HG03558 (cell line): ENCODE data around the gene MRFAP1L1.
"Not testable (repeated sequence)": the region's sequence is repeated elsewhere in the genome, so short reads cannot be mapped to it uniquely, and the experiment has no call there.

ENCODE experiments used
- ATAC-seq: cut with Tn5 transposase; IDR thresholded peaks from one replicate; pipeline ENCODE4 v1.9.1; 2021; ENCODE audit warnings: moderate number of reproducible peaks; ENCODE audit not compliant: unreplicated experiment; ENCODE audit errors: extremely low read depth

MRFAP1L1 gene

DNA sequence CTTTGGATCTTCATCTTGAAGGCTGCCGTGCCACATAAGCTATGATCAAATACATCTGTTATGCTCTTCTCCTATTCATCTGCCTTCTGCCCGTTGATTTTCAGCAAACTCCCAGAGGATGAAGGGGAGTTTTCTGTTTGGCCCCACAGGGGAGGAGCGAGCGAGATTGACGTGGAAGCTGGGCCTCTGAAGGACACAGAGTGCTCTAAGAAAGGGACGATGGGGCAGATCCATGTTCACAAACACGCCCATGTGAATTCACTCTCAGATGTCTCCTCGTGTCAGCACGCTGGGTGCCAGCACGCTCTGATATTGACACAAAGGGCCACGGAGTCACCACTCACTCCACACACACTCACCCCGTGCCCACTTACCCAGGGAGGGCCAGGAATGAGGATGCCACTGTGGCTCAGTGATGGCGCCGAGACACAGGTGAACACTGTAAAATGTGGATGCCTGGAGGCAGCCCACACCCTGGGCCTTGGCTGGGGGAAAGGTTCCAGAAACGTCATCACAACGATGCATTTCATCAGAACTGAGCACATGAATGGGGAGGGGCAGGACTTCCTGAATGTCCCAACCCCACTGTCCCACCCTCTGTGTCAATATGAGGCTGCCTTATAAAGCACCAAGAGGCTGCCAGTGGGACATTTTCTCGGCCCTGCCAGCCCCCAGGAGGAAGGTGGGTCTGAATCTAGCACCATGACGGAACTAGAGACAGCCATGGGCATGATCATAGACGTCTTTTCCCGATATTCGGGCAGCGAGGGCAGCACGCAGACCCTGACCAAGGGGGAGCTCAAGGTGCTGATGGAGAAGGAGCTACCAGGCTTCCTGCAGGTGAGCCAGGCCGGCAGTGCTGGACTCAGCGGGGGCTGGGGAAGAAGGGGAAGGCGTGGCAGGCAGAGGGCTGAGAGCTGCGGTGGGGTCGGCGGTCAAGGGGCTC is 16.2 kb downstream of the MRFAP1L1 start, which contains the start of gene S100P:
Gene S100P, plus strand, starts transcription at position 648 of the 946 bp plus-strand sequence. Its CDS starts 55 bp downstream, at position 703.
- no peak for ATAC-seq

- ATAC-seq: no peak
Measured at GRCh38 chr4:6692806-6693205, 16.9 kb downstream of the MRFAP1L1 start.

DNA sequence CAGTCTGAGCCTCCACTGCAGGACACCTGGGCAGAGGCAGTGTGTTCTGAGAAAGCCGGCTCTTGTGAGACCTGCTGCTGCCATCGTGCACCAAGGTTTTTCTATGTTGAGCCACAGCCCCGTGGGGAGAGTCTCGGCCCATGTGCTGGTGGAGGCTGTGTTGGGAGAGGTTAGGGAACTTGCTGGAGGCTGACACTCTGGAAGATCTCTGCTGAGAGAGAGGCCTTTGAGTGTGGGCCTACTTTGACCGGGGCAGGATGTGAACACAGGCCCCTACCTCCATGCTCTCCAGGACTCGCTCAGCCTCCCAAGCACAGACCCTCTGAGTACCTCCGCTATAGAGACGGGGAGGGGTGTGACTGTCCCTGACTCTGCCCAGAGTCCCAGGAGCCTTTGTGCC is 17.3 kb downstream of the MRFAP1L1 start:
- no peak for ATAC-seq

DNA sequence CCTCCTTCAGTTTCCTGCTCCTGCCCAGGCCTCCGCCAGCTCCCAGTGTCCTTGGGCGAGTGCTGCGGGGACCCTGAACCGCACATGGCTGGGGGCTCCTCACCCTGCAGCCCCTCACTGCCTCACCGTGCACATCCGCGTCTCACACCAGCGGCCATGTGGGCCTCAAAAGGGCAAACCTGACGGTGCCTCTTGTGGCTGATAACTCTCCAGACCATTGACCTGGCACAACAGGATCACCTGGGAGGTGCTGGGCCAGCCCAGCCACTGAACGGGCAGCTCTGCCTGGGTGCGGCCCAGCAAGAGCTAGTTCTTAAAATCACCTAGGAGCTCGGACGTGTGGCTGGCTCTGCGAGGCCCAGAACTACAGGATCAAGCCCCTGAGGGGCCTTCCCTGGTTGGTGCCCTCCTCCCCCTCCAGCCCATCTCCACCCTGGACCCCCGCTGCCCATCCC is 20.1 kb downstream of the MRFAP1L1 start:
- ATAC-seq: no peak

- no peak for ATAC-seq
Measured at GRCh38 chr4:6688879-6689505, 20.7 kb downstream of the MRFAP1L1 start.

DNA sequence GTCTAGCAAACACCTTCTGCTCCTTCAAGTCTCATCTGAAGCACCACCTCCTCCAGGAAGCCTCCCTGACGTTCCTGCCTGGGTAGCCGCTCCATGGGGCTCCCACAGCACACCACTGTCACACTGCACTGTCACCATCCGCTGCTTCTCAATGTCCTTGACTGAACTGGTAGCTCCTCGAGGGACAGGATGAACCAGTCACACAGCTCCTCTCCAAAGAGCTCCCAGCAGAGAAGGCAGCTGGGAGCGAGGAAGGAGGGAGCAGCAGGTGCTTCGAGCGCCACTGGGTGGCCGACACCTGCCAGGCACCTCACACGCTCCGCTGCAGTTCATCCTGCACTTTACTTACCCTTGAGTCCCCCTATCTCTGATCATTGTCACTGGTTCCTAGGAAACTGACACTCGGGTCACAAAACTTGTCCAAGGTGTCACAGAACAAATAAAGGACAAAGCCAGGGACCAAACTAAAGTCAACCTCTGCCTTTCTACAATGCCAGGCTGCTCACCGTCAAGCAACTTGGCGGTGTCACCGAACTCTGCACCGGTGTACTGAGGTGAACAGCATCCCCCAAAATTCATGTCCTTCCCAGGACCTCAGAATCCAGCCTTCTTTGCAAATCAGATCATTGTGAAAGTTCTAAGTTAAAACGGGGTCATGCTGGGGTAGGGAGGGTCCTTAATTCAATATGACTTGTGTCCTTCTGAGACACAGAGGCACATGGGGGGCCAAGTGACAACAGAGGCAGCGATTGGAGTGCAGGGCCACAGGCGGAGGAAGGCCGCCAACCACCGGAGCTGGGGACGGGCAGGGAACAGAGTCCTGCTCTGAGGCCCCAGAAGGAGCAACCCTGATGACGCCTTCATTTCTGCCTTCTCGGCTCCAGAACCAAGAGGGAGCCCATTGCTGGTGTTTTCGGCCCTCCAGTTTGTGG is 21.5 kb downstream of the MRFAP1L1 start:
- no peak for ATAC-seq

DNA sequence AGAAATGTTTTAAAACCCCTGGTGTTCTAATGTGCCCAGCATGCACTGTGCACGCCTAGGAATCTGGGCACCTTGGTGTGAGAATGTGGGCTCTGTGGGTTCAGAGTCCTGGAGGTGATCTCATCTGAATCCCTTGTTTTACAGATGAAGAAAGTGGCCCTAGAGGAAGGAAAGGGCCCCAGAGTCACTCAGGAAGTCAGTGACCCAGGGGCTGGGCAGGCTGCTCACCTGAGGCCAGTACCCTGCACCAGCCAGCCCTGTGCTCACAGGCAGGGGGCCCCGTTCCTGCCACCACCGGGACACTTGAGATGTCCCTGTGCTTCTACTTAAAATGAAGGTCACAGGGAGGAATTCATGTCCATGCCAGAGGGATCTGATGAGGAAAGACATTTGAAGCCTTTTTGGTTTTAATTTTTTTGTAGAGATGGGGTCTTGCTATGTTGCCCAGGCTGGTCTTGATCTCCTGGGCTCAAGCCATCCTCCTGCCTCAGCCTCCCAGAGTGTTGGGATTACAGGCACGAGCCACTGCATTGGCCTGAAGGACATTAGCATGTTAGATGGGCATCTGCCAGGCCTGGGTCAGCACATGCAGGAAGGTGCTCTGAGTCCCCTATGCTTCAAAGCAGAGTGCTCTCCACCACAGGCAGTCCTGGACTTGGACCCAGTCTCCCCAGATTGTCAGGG is 23.4 kb downstream of the MRFAP1L1 start:
- ATAC-seq: no peak

DNA sequence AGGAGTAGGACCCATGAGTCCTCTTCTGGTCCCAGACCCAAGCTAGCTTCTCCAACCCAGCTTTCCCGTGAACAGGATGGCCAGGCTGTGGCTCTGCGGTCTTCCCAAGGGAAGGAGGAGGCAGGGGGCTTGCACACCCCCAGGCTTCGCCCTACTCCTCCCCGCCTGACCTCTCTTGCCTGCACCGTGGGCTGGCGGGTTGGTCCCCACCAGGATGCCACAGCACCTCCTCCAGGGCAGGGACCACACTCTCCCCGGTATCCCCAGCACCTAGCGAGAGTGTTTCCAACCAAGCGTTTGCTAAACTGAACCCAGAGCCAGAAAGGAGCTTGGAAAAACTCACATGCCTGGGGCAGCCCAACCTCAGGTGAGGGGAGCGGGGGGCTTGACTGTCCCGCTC is 25.0 kb downstream of the MRFAP1L1 start:
- no peak for ATAC-seq

- no peak for ATAC-seq
Measured at GRCh38 chr4:6682862-6683590, 26.6 kb downstream of the MRFAP1L1 start.

DNA sequence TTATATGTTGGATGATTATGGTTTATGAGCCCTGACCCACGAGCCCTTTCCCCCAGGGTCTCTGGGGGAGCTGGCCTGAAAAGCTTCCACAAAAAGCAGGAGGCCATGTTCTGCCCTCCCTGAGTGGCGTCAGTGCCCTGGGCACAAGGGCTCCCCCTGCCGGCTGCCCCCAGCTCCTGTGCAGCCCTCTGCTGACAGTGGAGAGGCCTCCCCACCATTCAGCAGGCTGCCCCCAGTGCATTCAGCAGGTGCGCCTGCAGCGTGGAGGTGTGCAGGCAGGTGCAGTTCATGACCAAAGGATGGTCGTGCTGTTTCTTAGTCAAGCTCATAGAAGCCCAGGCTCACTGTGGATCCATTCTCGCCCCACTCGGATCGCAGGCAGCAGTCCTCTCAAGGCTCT is 28.5 kb downstream of the MRFAP1L1 start:
- ATAC-seq: no peak

- no peak for ATAC-seq
Measured at GRCh38 chr4:6680372-6681034, 29.2 kb downstream of the MRFAP1L1 start.

GRCh38 chr4:6676722-6677558 is 32.7 kb downstream of the MRFAP1L1 start:
- no peak for ATAC-seq

GRCh38 chr4:6674500-6675149 is 35.0 kb downstream of the MRFAP1L1 start:
- peak; percentile 28 for ATAC-seq

GRCh38 chr4:6673660-6674499 is 35.8 kb downstream of the MRFAP1L1 start:
- ATAC-seq: peak; percentile 48

DNA sequence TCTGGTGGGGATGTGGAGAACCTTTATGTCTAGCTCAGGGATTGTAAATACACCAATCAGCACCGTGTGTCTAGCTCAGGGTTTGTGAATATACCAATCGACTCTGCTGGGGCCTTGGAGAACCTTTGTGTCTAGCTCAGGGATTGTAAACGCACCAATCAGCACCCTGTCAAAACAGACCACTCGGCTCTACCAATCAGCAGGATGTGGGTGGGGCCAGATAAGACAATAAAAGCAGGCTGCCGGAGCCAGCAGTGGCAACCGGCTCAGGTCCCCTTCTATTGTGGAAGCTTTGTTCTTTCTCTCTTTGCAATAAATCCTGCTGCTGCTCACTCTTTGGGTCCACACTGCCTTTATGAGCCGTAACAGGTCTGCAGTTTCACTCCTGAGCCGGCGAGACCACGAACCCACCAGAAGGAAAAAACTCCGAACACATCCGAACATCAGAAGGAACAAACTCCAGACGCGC is 36.4 kb downstream of the MRFAP1L1 start:
- ATAC-seq: not testable (repeated sequence)

DNA sequence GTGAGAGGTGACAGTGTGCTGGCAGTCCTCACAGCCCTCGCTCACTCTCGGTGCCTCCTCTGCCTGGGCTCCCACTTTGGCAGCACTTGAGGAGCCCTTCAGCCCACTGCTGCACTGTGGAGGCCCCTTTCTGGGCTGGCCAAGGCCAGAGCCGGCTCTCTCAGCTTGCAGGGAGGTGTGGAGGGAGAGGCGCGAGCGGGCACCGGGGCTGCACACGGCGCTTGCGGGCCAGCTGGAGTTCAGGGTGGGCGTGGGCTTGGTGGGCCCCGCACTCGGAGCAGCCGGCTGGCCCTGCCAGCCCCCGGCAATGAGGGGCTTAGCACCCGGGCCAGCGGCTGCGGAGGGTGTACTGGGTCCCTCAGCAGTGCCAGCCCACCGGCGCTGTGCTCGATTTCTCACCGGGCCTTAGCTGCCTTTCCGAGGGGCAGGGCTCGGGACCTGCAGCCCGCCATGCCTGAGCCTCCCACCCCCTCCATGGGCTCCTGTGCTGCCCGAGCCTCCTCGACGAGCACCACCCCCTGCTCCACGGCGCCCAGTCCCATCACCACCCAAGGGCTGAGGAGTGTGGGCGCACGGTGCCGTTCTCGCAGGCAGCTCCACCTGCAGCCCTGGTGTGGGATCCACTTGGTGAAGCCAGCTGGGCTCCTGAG is 37.0 kb downstream of the MRFAP1L1 start:
- not testable (repeated sequence) for ATAC-seq
